HG03442 (cell line): Measurements from ENCODE around the gene ALDH16A1.
"Not testable (repeated sequence)": the region's sequence is repeated elsewhere in the genome, so short reads cannot be mapped to it uniquely, and the experiment has no call there.

Experiments
- ATAC-seq: cut with Tn5 transposase; IDR thresholded peaks from one replicate; pipeline ENCODE4 v1.9.1; 2021; ENCODE audit warnings: mild to moderate bottlenecking, moderate library complexity; ENCODE audit not compliant: unreplicated experiment

Gene ALDH16A1

GRCh38 chr19:49439836-49440235 is 13.2 kb upstream of the ALDH16A1 start:
- ATAC-seq: no peak

- ATAC-seq: no peak
Observed at GRCh38 chr19:49440439-49441209, 12.4 kb upstream of the ALDH16A1 start.

- no peak for ATAC-seq
Observed at GRCh38 chr19:49441210-49441959, 11.6 kb upstream of the ALDH16A1 start, which contains the start of gene SLC17A7. Gene SLC17A7 (minus strand): TSS chr19:49441527. CDS start chr19:49441379, 148 bp downstream.

- ATAC-seq: no peak
Observed at GRCh38 chr19:49441960-49442350, 11.1 kb upstream of the ALDH16A1 start.

DNA sequence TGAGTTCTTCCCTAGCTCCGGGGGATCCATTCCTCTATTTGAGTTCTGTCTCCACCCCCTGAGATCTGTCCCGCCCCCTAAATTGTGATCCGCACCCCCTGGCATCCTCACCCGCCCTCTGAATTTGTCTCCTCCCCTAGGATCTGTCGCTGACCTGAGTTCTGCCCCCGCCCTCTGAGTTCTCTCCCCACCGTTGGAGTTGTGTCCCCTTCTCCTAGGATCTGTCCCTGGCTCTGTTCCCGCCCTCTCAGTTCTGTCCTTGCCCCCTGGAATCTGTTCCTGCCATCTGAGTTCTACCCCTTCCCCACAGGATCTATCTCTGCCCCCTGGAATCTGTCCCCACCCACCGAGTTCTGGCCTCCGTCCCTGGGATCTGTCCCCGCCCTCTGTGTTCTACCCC is 10.7 kb upstream of the ALDH16A1 start:
- no peak for ATAC-seq

DNA sequence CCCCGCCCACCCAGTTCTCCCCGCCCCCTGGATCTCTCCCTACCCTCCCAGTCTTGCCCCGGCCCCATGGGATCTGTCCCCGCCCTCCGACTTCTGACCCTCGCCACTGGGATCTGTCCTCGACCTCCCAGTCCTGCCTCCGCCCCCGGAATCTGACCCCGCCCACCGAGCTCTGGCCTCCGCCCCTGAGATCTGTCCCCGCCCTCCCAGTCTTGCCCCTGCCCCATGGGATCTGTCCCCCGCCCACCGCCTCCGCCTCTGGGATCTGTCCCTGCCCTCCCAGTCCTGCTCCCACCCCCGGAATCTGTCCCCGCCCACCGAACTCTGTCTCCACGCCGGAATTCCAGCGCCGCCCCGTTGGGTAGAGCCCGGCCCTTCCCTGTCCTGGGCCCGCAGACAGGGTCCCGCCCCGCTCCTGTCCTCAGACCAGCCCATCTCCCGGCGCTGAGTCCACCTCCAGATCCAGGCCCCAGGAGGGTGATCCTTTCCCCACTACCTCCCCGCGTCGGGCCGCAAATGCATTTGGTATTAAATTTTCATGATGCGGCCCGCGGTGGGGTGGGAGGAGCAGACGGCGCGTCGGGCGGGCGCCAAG is 10.2 kb upstream of the ALDH16A1 start:
- ATAC-seq: peak; percentile 7

GRCh38 chr19:49443366-49444099 is 9.5 kb upstream of the ALDH16A1 start:
- ATAC-seq: peak; percentile 78

DNA sequence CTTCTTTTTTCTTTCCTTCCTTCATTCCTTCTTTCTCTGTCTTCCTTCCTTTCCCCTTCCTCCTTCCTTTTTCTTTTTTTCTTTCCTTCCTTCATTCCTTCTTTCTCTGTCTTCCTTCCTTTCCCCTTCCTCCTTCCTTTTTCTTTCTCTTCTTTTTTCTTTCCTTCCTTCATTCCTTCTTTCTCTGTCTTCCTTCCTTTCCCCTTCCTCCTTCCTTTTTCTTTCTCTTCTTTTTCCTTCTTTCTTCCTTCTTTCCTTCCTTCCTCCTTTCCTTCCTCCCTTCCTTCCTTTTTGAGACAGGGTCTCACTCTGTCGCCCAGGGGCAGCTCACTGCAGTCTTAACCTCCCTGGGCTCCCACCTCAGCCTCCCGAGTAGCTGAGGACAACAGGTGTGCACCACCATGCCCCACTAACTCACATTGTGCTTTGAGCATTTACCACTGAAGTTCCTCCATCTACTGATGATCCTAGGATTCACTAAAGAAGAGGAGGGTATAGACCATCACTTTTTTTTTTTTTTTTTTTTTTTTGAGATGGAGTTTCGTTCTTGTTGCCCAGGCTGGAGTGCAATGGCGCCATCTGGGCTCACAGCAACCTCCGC is 8.8 kb upstream of the ALDH16A1 start:
- not testable (repeated sequence) for ATAC-seq

- no peak for ATAC-seq
Observed at GRCh38 chr19:49445997-49446396, 7.0 kb upstream of the ALDH16A1 start.

GRCh38 chr19:49447485-49448431 is 5.3 kb upstream of the ALDH16A1 start:
- ATAC-seq: no peak

- ATAC-seq: no peak
Observed at GRCh38 chr19:49448432-49448786, 4.6 kb upstream of the ALDH16A1 start.

- no peak for ATAC-seq
Observed at GRCh38 chr19:49450405-49450804, 2.6 kb upstream of the ALDH16A1 start.

DNA sequence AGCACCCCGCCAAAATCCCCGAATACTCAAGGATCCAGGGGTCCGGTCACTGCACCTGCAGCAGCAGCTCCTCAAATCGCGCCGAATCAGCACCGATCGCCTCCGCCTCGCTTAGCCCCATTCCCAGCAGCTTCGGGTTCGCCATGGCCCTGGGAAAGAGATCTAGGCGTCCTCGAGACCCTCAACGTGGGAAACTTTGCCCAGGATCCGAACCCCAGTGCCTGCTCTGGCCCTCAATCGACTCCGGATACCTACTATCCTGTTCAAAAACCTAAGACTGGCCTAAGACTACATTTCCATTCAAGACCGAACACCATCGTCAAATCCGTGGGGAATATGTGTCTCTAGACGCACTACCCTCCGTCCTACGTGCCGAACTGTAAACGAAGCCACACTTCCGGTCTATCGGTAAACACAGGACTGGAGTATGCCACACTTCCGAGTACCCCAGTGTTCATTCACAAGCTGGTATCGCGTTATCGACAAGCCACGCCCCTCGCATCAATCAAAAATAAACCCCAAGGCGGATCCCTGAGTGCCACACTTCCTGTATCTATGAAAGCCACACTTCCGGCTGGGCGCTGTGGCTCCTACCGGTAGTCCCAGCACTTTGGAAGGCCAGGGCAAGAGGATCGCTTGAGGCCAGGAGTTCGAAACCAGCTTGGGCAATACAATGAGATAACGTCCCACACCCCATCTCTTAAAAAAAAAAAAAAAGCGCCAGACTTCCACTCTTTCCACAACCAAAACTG is 1.4 kb upstream of the ALDH16A1 start, which contains the start of gene PIH1D1:
Gene PIH1D1, minus strand, starts transcription at position 385 of the 752 bp plus-strand sequence. Its CDS starts 240 bp downstream, at position 145.
- peak; percentile 47 for ATAC-seq

DNA sequence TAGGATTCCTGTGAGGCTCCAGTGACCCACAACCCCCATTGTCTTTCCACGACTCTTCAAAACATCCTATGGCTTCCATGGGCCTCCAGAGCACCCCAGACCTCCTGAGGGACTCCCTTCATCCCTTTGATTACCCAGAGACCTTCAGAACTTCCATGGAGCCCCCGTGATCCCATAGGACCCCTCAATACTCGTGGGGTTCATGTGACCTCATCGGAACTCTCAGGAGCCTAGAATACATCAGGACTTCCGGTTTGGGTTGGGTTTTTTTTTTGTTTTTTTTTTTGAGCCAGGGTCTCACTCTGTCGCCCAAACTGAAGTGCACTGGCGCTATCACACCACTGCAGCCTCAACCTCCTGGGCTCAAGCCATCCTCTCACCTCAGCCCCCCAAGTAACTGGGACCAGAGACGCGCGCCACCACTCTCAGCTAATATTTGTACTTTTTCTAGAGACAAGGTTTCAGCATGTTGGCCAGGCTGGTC is 774 bp downstream of the ALDH16A1 start:
- ATAC-seq: no peak

DNA sequence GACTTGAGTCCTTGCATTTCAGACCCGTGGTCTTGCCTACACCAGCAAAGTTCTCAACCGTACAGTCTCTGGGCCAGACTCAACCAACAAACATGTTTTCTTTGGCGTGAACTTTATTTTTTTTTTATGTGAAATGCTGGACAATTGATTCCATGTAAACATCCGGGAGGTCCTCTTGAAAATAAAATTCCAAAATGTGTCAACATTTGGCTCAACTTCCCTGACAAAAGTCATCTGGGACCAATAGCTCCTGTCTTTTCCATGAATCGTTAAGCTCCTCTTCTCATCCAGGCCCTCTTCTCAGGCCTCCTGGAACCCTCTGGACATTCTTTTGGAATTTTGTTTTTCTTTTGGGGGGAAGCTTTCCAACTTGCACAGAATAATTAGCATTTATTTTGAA is 2.7 kb downstream of the ALDH16A1 start:
- ATAC-seq: no peak

DNA sequence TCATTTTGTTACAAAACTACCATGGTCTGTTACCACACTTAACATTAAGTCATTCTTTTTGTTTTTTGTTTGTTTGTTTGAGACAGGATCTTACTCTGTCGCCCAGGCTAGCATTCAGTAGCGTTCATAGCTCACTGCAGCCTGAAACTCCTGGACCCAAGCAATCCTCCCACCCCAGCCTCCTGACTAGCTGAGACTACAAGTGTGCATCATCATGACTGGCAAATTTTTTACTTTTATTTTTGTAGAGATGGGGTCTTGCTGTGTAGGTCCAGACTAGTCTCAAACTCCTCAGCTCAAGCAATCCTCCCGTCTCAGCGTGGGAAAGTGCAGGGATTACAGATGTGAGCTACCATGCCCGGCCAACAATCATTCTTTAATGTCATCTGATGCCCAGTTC is 3.3 kb downstream of the ALDH16A1 start:
- ATAC-seq: no peak

DNA sequence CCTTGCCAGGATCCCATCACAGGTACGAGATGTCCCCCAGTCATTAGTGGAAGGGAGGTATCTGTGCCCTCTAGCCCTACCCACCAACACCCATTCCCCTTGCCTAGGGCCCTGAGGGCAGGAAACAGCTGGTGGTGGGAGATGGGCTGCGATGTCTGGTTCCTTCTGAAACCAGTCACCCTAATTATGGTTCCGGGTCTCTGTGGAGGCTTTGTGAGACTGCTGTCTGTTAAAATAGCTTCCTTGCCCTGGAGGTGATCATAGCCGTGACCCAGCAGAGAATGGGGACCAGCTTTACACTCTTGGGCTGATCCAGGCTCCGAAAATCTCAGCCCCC is 5.5 kb downstream of the ALDH16A1 start:
- ATAC-seq: no peak

DNA sequence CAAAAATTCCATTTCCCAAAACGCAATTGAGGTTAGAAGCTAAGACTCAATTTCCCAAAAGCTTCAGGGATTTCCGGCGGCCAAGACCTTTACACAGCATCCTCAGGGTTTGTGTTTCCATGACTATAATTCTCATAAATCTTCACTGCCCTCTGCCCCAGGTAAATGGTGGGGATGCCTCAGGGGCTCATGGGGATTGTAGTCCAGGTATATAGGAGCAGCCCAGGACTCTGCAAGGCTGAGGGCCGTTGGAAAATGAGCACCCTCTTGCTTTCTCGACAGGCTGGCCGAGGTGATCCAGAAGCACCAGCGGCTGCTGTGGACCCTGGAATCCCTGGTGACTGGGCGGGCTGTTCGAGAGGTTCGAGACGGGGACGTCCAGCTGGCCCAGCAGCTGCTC is 6.4 kb downstream of the ALDH16A1 start:
- no peak for ATAC-seq

DNA sequence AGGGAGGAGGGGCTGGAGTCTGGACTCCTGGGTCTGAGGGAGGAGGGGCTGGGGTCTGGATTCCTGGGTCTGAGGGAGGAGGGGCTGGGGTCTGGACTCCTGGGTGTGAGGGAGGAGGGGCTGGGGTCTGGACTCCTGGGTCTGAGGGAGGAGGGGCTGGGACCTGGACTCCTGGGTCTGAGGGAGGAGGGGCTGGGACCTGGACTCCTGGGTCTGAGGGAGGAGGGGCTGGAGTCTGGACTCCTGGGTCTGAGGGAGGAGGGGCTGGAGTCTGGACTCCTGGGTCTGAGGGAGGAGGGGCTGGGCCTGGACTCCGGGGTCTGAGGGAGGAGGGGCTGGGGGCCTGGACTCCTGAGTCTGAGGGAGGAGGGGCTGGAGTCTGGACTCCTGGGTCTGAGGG is 8.1 kb downstream of the ALDH16A1 start:
- not testable (repeated sequence) for ATAC-seq
